K562 (cell line): Measurements from ENCODE around the gene OR2H2. TPM values are rescaled to one million over a fixed set of nuclear protein-coding genes. Genes with fewer than 3 reads are reported as not detected.

Source experiments
- polyA plus RNA-seq, 8 experiments: library from polyadenylated mRNA; depleted of rRNA in 4 of 8; stranded (reverse) in 5 of 8; unstranded in 3 of 8; fragments of >200 nt; fragmentation: Nextera tagmentation in 2 of 8; fragmentation: Illumina TruSeq in 1 of 8; extraction: Ambion mirVana in 2 of 8; extraction: Trizol in 1 of 8; gene quantifications; 2 replicates each; pipeline versions ENCODE4 v1.2.1 to v1.2.3, GENCODE V29; 2011 to 2014; ENCODE audit warnings: inconsistent platforms in 1 of 8, missing spikeins in 1 of 8
- small RNA-seq: library from RNA; depleted of rRNA; stranded (forward); fragments of <200 nt; gene quantifications from one replicate; pipeline ENCODE3, GENCODE V24; 2014
- total RNA-seq, 7 experiments: library from RNA; depleted of rRNA in 6 of 7; stranded (reverse); fragments of >200 nt in 6 of 7; fragmentation: Illumina TruSeq in 2 of 7; extraction: Trizol in 2 of 7; gene quantifications; 2 replicates each; pipeline versions ENCODE4 v1.2.1 to v1.2.3, GENCODE V29; 2011 to 2021; ENCODE audit warnings: low replicate concordance in 1 of 7

Gene OR2H2
- total and polyA plus RNA-seq, 9 of the 15 experiments (the other 6 are each of a cell fraction or from before 2014, with no cell fraction given): not detected

Small RNA genes lying within 50 kb of the gene (small RNA-seq; reads per million reads assigned to genes)
- gene SNORD32B (0.22 reads per million), gene SUMO2P1 (not detected), gene TMEM183AP1 (not detected)

Other genes starting within 250 kb of the OR2H2 start
Only the 7 nearest of the 14 such genes appear.
- gene OR11A1, start 128.1 kb upstream of the OR2H2 start, total RNA-seq (2014; rRNA removed): not detected in 2 replicates
- not detected in 2 replicates for gene OR11A1, start 128.1 kb upstream of the OR2H2 start, total RNA-seq (2014; rRNA removed; fragmentation: Illumina TruSeq; extraction: Trizol)
- gene OR11A1, start 128.1 kb upstream of the OR2H2 start, total RNA-seq (2015; rRNA removed; fragmentation: Illumina TruSeq; extraction: Trizol): not detected in 2 replicates
- not detected in 2 replicates for gene OR11A1, start 128.1 kb upstream of the OR2H2 start, total RNA-seq (2021)
- not detected in 2 replicates for gene OR11A1, start 128.1 kb upstream of the OR2H2 start, polyA plus RNA-seq (2011; rRNA removed)
- not detected in 2 replicates for gene OR11A1, start 128.1 kb upstream of the OR2H2 start, polyA plus RNA-seq (2014; fragmentation: Illumina TruSeq; extraction: Trizol)
- not detected for gene OR11A1, start 128.1 kb upstream of the OR2H2 start, polyA plus RNA-seq (2014; fragmentation: Nextera tagmentation; extraction: Ambion mirVana)
- not detected in 2 replicates for gene OR11A1, start 128.1 kb upstream of the OR2H2 start, polyA plus RNA-seq (2014; rRNA removed)
- not detected in 2 replicates for gene OR2H1, start 128.0 kb upstream of the OR2H2 start, total RNA-seq (2014; rRNA removed)
- not detected in 2 replicates for gene OR2H1, start 128.0 kb upstream of the OR2H2 start, total RNA-seq (2014; rRNA removed; fragmentation: Illumina TruSeq; extraction: Trizol)
- not detected in 2 replicates for gene OR2H1, start 128.0 kb upstream of the OR2H2 start, total RNA-seq (2015; rRNA removed; fragmentation: Illumina TruSeq; extraction: Trizol)
- gene OR2H1, start 128.0 kb upstream of the OR2H2 start, total RNA-seq (2021): not detected in 2 replicates
- gene OR2H1, start 128.0 kb upstream of the OR2H2 start, polyA plus RNA-seq (2011; rRNA removed): not detected in 2 replicates
- gene OR2H1, start 128.0 kb upstream of the OR2H2 start, polyA plus RNA-seq (2014; fragmentation: Illumina TruSeq; extraction: Trizol): not detected in 2 replicates
- gene OR2H1, start 128.0 kb upstream of the OR2H2 start, polyA plus RNA-seq (2014; fragmentation: Nextera tagmentation; extraction: Ambion mirVana): not detected
- gene OR2H1, start 128.0 kb upstream of the OR2H2 start, polyA plus RNA-seq (2014; rRNA removed): not detected in 2 replicates
- not detected in 2 replicates for gene MAS1L, start 97.2 kb upstream of the OR2H2 start, total RNA-seq (2014; rRNA removed)
- gene MAS1L, start 97.2 kb upstream of the OR2H2 start, total RNA-seq (2014; rRNA removed; fragmentation: Illumina TruSeq; extraction: Trizol): not detected in 2 replicates
- gene MAS1L, start 97.2 kb upstream of the OR2H2 start, total RNA-seq (2015; rRNA removed; fragmentation: Illumina TruSeq; extraction: Trizol): not detected in 2 replicates
- not detected in 2 replicates for gene MAS1L, start 97.2 kb upstream of the OR2H2 start, total RNA-seq (2021)
- not detected in 2 replicates for gene MAS1L, start 97.2 kb upstream of the OR2H2 start, polyA plus RNA-seq (2011; rRNA removed)
- gene MAS1L, start 97.2 kb upstream of the OR2H2 start, polyA plus RNA-seq (2014; fragmentation: Illumina TruSeq; extraction: Trizol): not detected in 2 replicates
- not detected for gene MAS1L, start 97.2 kb upstream of the OR2H2 start, polyA plus RNA-seq (2014; fragmentation: Nextera tagmentation; extraction: Ambion mirVana)
- not detected in 2 replicates for gene MAS1L, start 97.2 kb upstream of the OR2H2 start, polyA plus RNA-seq (2014; rRNA removed)
- not detected in 2 replicates for gene UBD, start 25.4 kb upstream of the OR2H2 start, total RNA-seq (2014; rRNA removed)
- gene UBD, start 25.4 kb upstream of the OR2H2 start, total RNA-seq (2014; rRNA removed; fragmentation: Illumina TruSeq; extraction: Trizol): not detected in 2 replicates
- not detected in 2 replicates for gene UBD, start 25.4 kb upstream of the OR2H2 start, total RNA-seq (2015; rRNA removed; fragmentation: Illumina TruSeq; extraction: Trizol)
- gene UBD, start 25.4 kb upstream of the OR2H2 start, total RNA-seq (2021): not detected in 2 replicates
- not detected in 2 replicates for gene UBD, start 25.4 kb upstream of the OR2H2 start, polyA plus RNA-seq (2011; rRNA removed)
- not detected in 2 replicates for gene UBD, start 25.4 kb upstream of the OR2H2 start, polyA plus RNA-seq (2014; fragmentation: Illumina TruSeq; extraction: Trizol)
- gene UBD, start 25.4 kb upstream of the OR2H2 start, polyA plus RNA-seq (2014; fragmentation: Nextera tagmentation; extraction: Ambion mirVana): not detected
- gene UBD, start 25.4 kb upstream of the OR2H2 start, polyA plus RNA-seq (2014; rRNA removed): 0.08 TPM in 1 of 2 replicates, not detected in the other
- gene GABBR1, start 48.1 kb downstream of the OR2H2 start, total RNA-seq (2014; rRNA removed): 8.4 and 13.8 TPM in 2 replicates
- gene GABBR1, start 48.1 kb downstream of the OR2H2 start, total RNA-seq (2014; rRNA removed; fragmentation: Illumina TruSeq; extraction: Trizol): 13.8 and 18.0 TPM in 2 replicates
- gene GABBR1, start 48.1 kb downstream of the OR2H2 start, total RNA-seq (2015; rRNA removed; fragmentation: Illumina TruSeq; extraction: Trizol): 20.8 and 24.1 TPM in 2 replicates
- 32.0 and 43.6 TPM in 2 replicates for gene GABBR1, start 48.1 kb downstream of the OR2H2 start, total RNA-seq (2021)
- gene GABBR1, start 48.1 kb downstream of the OR2H2 start, polyA plus RNA-seq (2011; rRNA removed): 32.0 and 38.1 TPM in 2 replicates
- 30.7 and 39.5 TPM in 2 replicates for gene GABBR1, start 48.1 kb downstream of the OR2H2 start, polyA plus RNA-seq (2014; fragmentation: Illumina TruSeq; extraction: Trizol)
- gene GABBR1, start 48.1 kb downstream of the OR2H2 start, polyA plus RNA-seq (2014; fragmentation: Nextera tagmentation; extraction: Ambion mirVana): 1 to 10 TPM; 2.2 to 2.4 TPM
- gene GABBR1, start 48.1 kb downstream of the OR2H2 start, polyA plus RNA-seq (2014; rRNA removed): 42.1 and 48.3 TPM in 2 replicates
- gene MOG, start 72.0 kb downstream of the OR2H2 start, total RNA-seq (2014; rRNA removed): not detected in 2 replicates
- not detected in 2 replicates for gene MOG, start 72.0 kb downstream of the OR2H2 start, total RNA-seq (2014; rRNA removed; fragmentation: Illumina TruSeq; extraction: Trizol)
- not detected in 2 replicates for gene MOG, start 72.0 kb downstream of the OR2H2 start, total RNA-seq (2015; rRNA removed; fragmentation: Illumina TruSeq; extraction: Trizol)
- gene MOG, start 72.0 kb downstream of the OR2H2 start, total RNA-seq (2021): not detected in 2 replicates
- not detected in 2 replicates for gene MOG, start 72.0 kb downstream of the OR2H2 start, polyA plus RNA-seq (2011; rRNA removed)
- gene MOG, start 72.0 kb downstream of the OR2H2 start, polyA plus RNA-seq (2014; fragmentation: Illumina TruSeq; extraction: Trizol): not detected in 2 replicates
- not detected for gene MOG, start 72.0 kb downstream of the OR2H2 start, polyA plus RNA-seq (2014; fragmentation: Nextera tagmentation; extraction: Ambion mirVana)
- not detected in 2 replicates for gene MOG, start 72.0 kb downstream of the OR2H2 start, polyA plus RNA-seq (2014; rRNA removed)
- 0.20 and 0.23 TPM in 2 replicates for gene ZFP57, start 96.0 kb downstream of the OR2H2 start, total RNA-seq (2014; rRNA removed)
- 0.13 and 0.22 TPM in 2 replicates for gene ZFP57, start 96.0 kb downstream of the OR2H2 start, total RNA-seq (2014; rRNA removed; fragmentation: Illumina TruSeq; extraction: Trizol)
- gene ZFP57, start 96.0 kb downstream of the OR2H2 start, total RNA-seq (2015; rRNA removed; fragmentation: Illumina TruSeq; extraction: Trizol): 0.07 TPM in 1 of 2 replicates, not detected in the other
- gene ZFP57, start 96.0 kb downstream of the OR2H2 start, total RNA-seq (2021): 0.13 TPM in 2 replicates
- gene ZFP57, start 96.0 kb downstream of the OR2H2 start, polyA plus RNA-seq (2011; rRNA removed): 0.04 TPM in 1 of 2 replicates, not detected in the other
- 0.10 and 0.28 TPM in 2 replicates for gene ZFP57, start 96.0 kb downstream of the OR2H2 start, polyA plus RNA-seq (2014; fragmentation: Illumina TruSeq; extraction: Trizol)
- gene ZFP57, start 96.0 kb downstream of the OR2H2 start, polyA plus RNA-seq (2014; fragmentation: Nextera tagmentation; extraction: Ambion mirVana): under 1 TPM; 0.07 to 0.11 TPM
- gene ZFP57, start 96.0 kb downstream of the OR2H2 start, polyA plus RNA-seq (2014; rRNA removed): 0.09 and 0.28 TPM in 2 replicates